Osteoblast (primary cell): ENCODE measurements around the gene CDK18. TPM values are rescaled to one million over a fixed set of nuclear protein-coding genes. Genes with fewer than 3 reads are reported as not detected.

Source experiments
- DNase-seq: peaks from one replicate; pipeline ENCODE4 v3.0.0; 2011; ENCODE audit warnings: low spot score, mixed read lengths; ENCODE audit not compliant: insufficient read length; ENCODE audit errors: missing footprints
- H2AFZ ChIP-seq: 2 replicates; pipeline ENCODE4 v1.6.0; 2011; ENCODE audit warnings: mild to moderate bottlenecking, low read length
- H3K27ac ChIP-seq: 2 replicates; pipeline ENCODE4 v1.5.1; 2011; ENCODE audit warnings: mild to moderate bottlenecking, low read depth, low read length, moderate library complexity
- H3K27me3 ChIP-seq: 2 replicates; pipeline ENCODE4 v1.6.0; 2012; ENCODE audit warnings: mild to moderate bottlenecking, control low read depth, inconsistent platforms, low read length, moderate library complexity; ENCODE audit not compliant: insufficient read depth
- H3K36me3 ChIP-seq: 2 replicates; pipeline ENCODE4 v1.5.1; 2011; ENCODE audit warnings: mild to moderate bottlenecking, low read length, control low read depth, moderate library complexity; ENCODE audit not compliant: insufficient read depth
- H3K4me1 ChIP-seq: 2 replicates; pipeline ENCODE4 v1.5.1; 2011; ENCODE audit warnings: mild to moderate bottlenecking, low read length, control low read depth, moderate library complexity; ENCODE audit not compliant: insufficient read depth
- H3K4me2 ChIP-seq: 2 replicates; pipeline ENCODE4 v1.6.0; 2011; ENCODE audit warnings: mild to moderate bottlenecking, low read length; ENCODE audit not compliant: insufficient read depth
- H3K4me3 ChIP-seq: fragments of 200-600 bp; sonication (generic); 3 replicates; pipeline ENCODE4 v1.5.1; 2012; ENCODE audit warnings: mild to moderate bottlenecking, low read length, inconsistent platforms; ENCODE audit not compliant: insufficient read depth
- H3K79me2 ChIP-seq: 2 replicates; pipeline ENCODE4 v1.6.0; 2012; ENCODE audit warnings: mild to moderate bottlenecking, low read length, control low read depth, inconsistent platforms; ENCODE audit not compliant: insufficient read depth
- H3K9me3 ChIP-seq: 2 replicates; pipeline ENCODE4 v1.5.1; 2011; ENCODE audit warnings: low read depth, low read length, control low read depth
- H4K20me1 ChIP-seq: 2 replicates; pipeline ENCODE4 v1.6.0; 2012; ENCODE audit warnings: mild to moderate bottlenecking, low read length, control low read depth; ENCODE audit not compliant: insufficient read depth
- CTCF ChIP-seq: IDR thresholded peaks from 2 replicates; pipeline ENCODE4 v1.5.1; 2011; ENCODE audit warnings: mild to moderate bottlenecking, low read depth, low read length, moderate library complexity; ENCODE audit errors: extremely low read depth
- total RNA-seq: library from RNA; depleted of rRNA; stranded (reverse); fragments of >200 nt; gene quantifications from 2 replicates; pipeline ENCODE4 v1.2.3, GENCODE V29; 2012

Gene CDK18
- total RNA-seq, 1 donor = 0.72 TPM

GRCh38 chr1:205536759-205537361 lies 32.4 kb downstream of the CDK18 start:
- Histone ChIP-seq H3K4me2 (no peak overlapping the region), H3K27me3 (peaks cover 19% of the 10 kb centered on the region), H3K9me3 (no peaks in the 10 kb centered on the region), H2AFZ (no peak overlapping the region), H4K20me1 (no peaks in the 10 kb centered on the region), H3K79me2 (no peaks in the 10 kb centered on the region), H3K4me3 (no peak overlapping the region), H3K27ac (no peak overlapping the region), H3K36me3 (no peaks in the 10 kb centered on the region), H3K4me1 (peaks cover 3% of the 10 kb centered on the region)
- DNase-seq = peak; percentile 42
- no peak for TF ChIP-seq CTCF

- Histone ChIP-seq H3K79me2 (no peaks in the 10 kb centered on the region), H2AFZ (no peak overlapping the region), H3K4me2 (no peak overlapping the region), H3K27me3 (peaks cover 19% of the 10 kb centered on the region), H3K4me1 (peaks cover 3% of the 10 kb centered on the region), H4K20me1 (no peaks in the 10 kb centered on the region), H3K36me3 (no peaks in the 10 kb centered on the region), H3K27ac (no peak overlapping the region), H3K4me3 (no peak overlapping the region), H3K9me3 (no peaks in the 10 kb centered on the region)
- peak; percentile 82 for DNase-seq
- no peak for TF ChIP-seq CTCF
Measured at GRCh38 chr1:205537386-205538018, 33.0 kb downstream of the CDK18 start.

GRCh38 chr1:205538235-205538840 lies 33.9 kb downstream of the CDK18 start:
- no peak for TF ChIP-seq CTCF
- Histone ChIP-seq H3K4me1 (peaks cover 7% of the 10 kb centered on the region), H3K27me3 (peaks cover 19% of the 10 kb centered on the region), H2AFZ (no peak overlapping the region), H3K4me3 (no peak overlapping the region), H3K9me3 (no peaks in the 10 kb centered on the region), H3K27ac (no peak overlapping the region), H4K20me1 (no peaks in the 10 kb centered on the region), H3K36me3 (no peaks in the 10 kb centered on the region), H3K4me2 (no peak overlapping the region), H3K79me2 (no peaks in the 10 kb centered on the region)
- peak; percentile 45 for DNase-seq

- no peak for TF ChIP-seq CTCF
- H4K20me1 ChIP-seq = no peaks in the 10 kb centered on the region
- H3K4me2 ChIP-seq = no peak overlapping the region
- no peaks in the 10 kb centered on the region for H3K9me3 ChIP-seq
- no peaks in the 10 kb centered on the region for H3K79me2 ChIP-seq
- no peak for DNase-seq
- H3K4me3 ChIP-seq = no peak overlapping the region
- H3K4me1 ChIP-seq = peaks cover 14% of the 10 kb centered on the region
- H3K36me3 ChIP-seq = no peaks in the 10 kb centered on the region
- no peak overlapping the region for H2AFZ ChIP-seq
- H3K27me3 ChIP-seq = peaks cover 15% of the 10 kb centered on the region
- no peak overlapping the region for H3K27ac ChIP-seq
Measured at GRCh38 chr1:205541161-205541886, 36.9 kb downstream of the CDK18 start.
